ENCODE data around the gene INSIG2.

The INSIG2 gene

GRCh38 chr2:118061135-118061955 is 26.9 kb upstream of the INSIG2 start:
- TF ChIP-seq REST (IDR thresholded peaks at IDR 0.05; ENCODE audit: insufficient read depth in 1 of 2, low read depth in 2 of 2, low read length in 2 of 2) (no peak), FOXP2 (optimal IDR thresholded peaks at IDR 0.05; ENCODE audit: borderline replicate concordance, extremely low read depth, extremely low read length, insufficient read depth) (no peak), POLR2AphosphoS5 (IDR thresholded peaks at IDR 0.05; ENCODE audit: low read depth, low read length) (no peak), TAF1 (IDR thresholded peaks at IDR 0.05; ENCODE audit: borderline replicate concordance, insufficient read depth, low read length) (no peak), SIN3A (IDR thresholded peaks at IDR 0.05; ENCODE audit: borderline replicate concordance, insufficient read depth, low read length) (no peak)

GRCh38 chr2:118062048-118062447 is 26.2 kb upstream of the INSIG2 start:
- TF ChIP-seq TAF1 (IDR thresholded peaks at IDR 0.05; ENCODE audit: borderline replicate concordance, insufficient read depth, low read length) (no peak), FOXP2 (optimal IDR thresholded peaks at IDR 0.05; ENCODE audit: borderline replicate concordance, extremely low read depth, extremely low read length, insufficient read depth) (no peak), REST (IDR thresholded peaks at IDR 0.05; ENCODE audit: insufficient read depth in 1 of 2, low read depth in 2 of 2, low read length in 2 of 2) (no peak), SIN3A (IDR thresholded peaks at IDR 0.05; ENCODE audit: borderline replicate concordance, insufficient read depth, low read length) (no peak), POLR2AphosphoS5 (IDR thresholded peaks at IDR 0.05; ENCODE audit: low read depth, low read length) (no peak)

GRCh38 chr2:118062669-118063068 is 25.6 kb upstream of the INSIG2 start:
- TF ChIP-seq POLR2AphosphoS5 (IDR thresholded peaks at IDR 0.05; ENCODE audit: low read depth, low read length) (no peak), SIN3A (IDR thresholded peaks at IDR 0.05; ENCODE audit: borderline replicate concordance, insufficient read depth, low read length) (no peak), REST (IDR thresholded peaks at IDR 0.05; ENCODE audit: insufficient read depth in 1 of 2, low read depth in 2 of 2, low read length in 2 of 2) (no peak), FOXP2 (optimal IDR thresholded peaks at IDR 0.05; ENCODE audit: borderline replicate concordance, extremely low read depth, extremely low read length, insufficient read depth) (no peak), TAF1 (IDR thresholded peaks at IDR 0.05; ENCODE audit: borderline replicate concordance, insufficient read depth, low read length) (no peak)

- TF ChIP-seq TAF1 (IDR thresholded peaks at IDR 0.05; ENCODE audit: borderline replicate concordance, insufficient read depth, low read length) (no peak), SIN3A (IDR thresholded peaks at IDR 0.05; ENCODE audit: borderline replicate concordance, insufficient read depth, low read length) (no peak), REST (IDR thresholded peaks at IDR 0.05; ENCODE audit: insufficient read depth in 1 of 2, low read depth in 2 of 2, low read length in 2 of 2) (no peak), POLR2AphosphoS5 (IDR thresholded peaks at IDR 0.05; ENCODE audit: low read depth, low read length) (no peak), FOXP2 (optimal IDR thresholded peaks at IDR 0.05; ENCODE audit: borderline replicate concordance, extremely low read depth, extremely low read length, insufficient read depth) (no peak)
Measured at GRCh38 chr2:118065015-118065706, 23.1 kb upstream of the INSIG2 start.

Data from PFSK-1 (cell line).